Activated T-helper 2 cell treated with anti-CD3 and anti-CD28 coated beads, Interferon-gamma antibody, Interleukin-2, Interleukin-4, amounts not matched to agents 10 μg/mL and 5 μg/mL and 100 μg/mL, durations not matched to agents 14 hours and 24 hours and 36 hours (primary cell): ENCODE measurements around the gene TM2D3. TPM values are rescaled to one million over a fixed set of nuclear protein-coding genes. Genes with fewer than 3 reads are reported as not detected.
"Not testable (repeated sequence)": the region's sequence is repeated elsewhere in the genome, so short reads cannot be mapped to it uniquely, and the experiment has no call there.

Source experiments
- DNase-seq: peaks from one replicate; pipeline ENCODE4 v3.0.0; 2021; ENCODE audit warnings: low spot score
- H3K27ac Mint-ChIP-seq: one replicate; pipeline ENCODE4 v1.8.0; 2021; ENCODE audit warnings: mixed read lengths
- H3K27me3 Mint-ChIP-seq: one replicate; pipeline ENCODE4 v1.8.0; 2021; ENCODE audit warnings: low read depth, mixed read lengths
- H3K36me3 Mint-ChIP-seq: one replicate; pipeline ENCODE4 v1.8.0; 2021; ENCODE audit warnings: low read depth, mixed read lengths
- H3K4me1 Mint-ChIP-seq: one replicate; pipeline ENCODE4 v1.8.0; 2021; ENCODE audit warnings: low read depth, mixed read lengths
- H3K4me3 Mint-ChIP-seq: one replicate; pipeline ENCODE4 v1.8.0; 2021; ENCODE audit warnings: low read depth, mild to moderate bottlenecking, moderate library complexity, mixed read lengths
- H3K9me3 Mint-ChIP-seq: one replicate; pipeline ENCODE4 v1.8.0; 2021; ENCODE audit warnings: mixed read lengths
- intact Hi-C: fragments of 100-400 bp; cut with micrococcal nuclease; formaldehyde crosslinking; loops from one replicate; pipeline ENCODE4 v1.15.1; 2023
- total RNA-seq: library from RNA; stranded (reverse); gene quantifications from 2 replicates; pipeline ENCODE4 v1.2.3, GENCODE V29; 2022

The TM2D3 gene
- total RNA-seq, 1 donor from 2014 or later, result 42.6 TPM

DNA sequence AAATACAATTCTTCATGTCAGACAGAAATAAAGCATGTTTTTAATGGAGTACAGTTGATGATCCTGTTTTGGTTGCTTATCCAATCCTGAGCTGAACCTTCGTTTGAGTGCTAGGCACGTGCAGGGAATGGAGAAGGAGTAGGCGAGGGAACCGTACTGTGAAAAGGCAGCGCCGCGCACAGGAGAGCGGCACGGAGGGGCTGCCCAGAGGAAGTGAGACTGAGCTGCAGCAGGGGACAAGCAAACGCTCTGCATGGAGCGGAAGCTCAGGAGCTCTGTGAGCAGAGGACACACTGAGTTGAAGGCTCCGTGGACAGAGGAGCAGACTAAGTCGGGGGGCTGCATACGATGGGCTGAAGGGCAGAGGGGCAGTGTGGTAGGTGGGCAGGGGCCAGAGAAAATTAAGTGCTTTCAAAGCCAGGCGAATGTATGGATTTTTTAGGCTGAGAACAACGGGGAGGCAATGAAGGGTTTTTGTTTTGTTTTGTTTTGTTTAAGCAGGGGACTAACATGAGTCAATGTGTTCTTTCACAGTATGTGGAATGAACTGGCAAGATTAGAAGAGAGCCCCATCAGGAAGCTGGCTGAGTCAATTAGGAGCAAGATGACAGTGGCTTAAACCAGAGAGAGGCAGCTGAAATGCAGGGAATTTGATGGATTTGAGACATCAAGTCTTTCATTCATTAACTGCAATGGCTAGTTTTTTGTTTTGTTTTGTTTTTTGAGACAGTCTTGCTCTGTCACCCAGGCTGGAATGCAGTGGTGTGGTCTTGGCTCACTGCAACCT, 23.8 kb upstream of the TM2D3 start:
- H3K9me3 Mint-ChIP-seq, result no peaks in the 10 kb centered on the region
- peaks cover 63% of the 10 kb centered on the region for H3K36me3 Mint-ChIP-seq
- H3K27me3 Mint-ChIP-seq, result no peaks in the 10 kb centered on the region
- no peak overlapping the region for H3K27ac Mint-ChIP-seq
- DNase-seq, result no peak
- H3K4me1 Mint-ChIP-seq, result peaks cover 5% of the 10 kb centered on the region
- intact Hi-C loops, result no loop called here
- no peak overlapping the region for H3K4me3 Mint-ChIP-seq

DNA sequence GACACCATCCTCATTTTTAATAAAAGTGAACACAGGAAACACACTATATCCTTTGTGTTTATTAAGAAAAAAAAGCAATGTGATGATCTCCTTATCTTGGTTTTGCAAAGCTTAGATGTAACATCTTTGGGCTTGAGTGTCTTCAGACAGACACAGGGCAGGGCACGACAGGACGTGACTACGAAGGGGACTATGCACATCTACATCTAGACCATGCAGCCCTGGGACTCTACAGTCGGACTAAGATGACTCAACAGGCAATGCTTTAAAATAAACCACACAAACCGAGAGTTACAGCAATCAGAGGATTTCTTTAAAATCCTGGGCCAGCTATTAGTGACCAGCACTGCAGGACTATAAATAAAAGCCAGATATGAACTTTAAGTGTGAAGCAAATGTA, 22.8 kb upstream of the TM2D3 start:
- DNase-seq, result no peak
- H3K27me3 Mint-ChIP-seq, result no peaks in the 10 kb centered on the region
- H3K9me3 Mint-ChIP-seq, result no peaks in the 10 kb centered on the region
- H3K36me3 Mint-ChIP-seq, result peaks cover 67% of the 10 kb centered on the region
- no peak overlapping the region for H3K4me3 Mint-ChIP-seq
- peaks cover 3% of the 10 kb centered on the region for H3K4me1 Mint-ChIP-seq
- intact Hi-C loops, result no loop called here
- H3K27ac Mint-ChIP-seq, result no peak overlapping the region

DNA sequence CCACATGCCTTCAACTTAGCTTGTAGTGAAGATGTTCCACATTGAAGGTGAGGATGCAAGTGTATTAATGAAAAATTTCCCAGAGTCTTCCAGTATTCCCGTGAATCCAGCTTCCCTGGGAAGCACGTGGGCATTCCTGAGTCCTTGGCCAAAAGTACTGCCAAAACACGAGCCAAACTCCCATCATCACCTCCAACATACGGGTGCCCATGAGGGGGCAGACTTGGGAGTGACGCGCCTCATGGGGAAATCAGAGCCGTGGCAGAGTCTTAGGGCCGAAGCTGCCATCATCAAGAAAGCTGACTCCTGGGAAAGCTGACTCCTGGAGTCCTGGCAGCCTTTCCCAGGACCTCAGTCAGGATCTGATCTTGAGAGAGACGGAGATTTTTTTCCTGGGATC, 20.1 kb upstream of the TM2D3 start:
- no peak for DNase-seq
- Mint-ChIP-seq H3K4me1 (peaks cover 3% of the 10 kb centered on the region), H3K27ac (no peak overlapping the region), H3K4me3 (no peak overlapping the region), H3K27me3 (no peaks in the 10 kb centered on the region), H3K9me3 (no peaks in the 10 kb centered on the region), H3K36me3 (peaks cover 66% of the 10 kb centered on the region)
- intact Hi-C loops, result no loop called here

DNA sequence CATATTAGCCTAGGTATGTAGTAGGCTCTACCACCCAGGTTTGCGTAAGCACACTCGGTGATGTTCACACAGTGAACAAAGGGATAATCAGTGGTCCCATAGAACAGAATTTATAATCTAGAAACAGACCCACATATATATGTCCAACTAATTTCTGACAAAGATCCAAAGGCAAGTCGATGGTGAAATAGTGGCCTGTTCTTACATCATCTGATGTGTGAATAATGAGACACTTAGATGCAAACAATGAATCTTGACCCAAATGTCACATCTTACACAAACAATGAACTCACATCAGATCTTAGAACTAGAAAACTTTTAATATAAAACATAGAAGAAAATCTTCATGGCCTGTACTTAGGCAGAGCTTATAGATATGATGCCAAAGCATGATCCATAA, 17.6 kb upstream of the TM2D3 start:
- intact Hi-C loops, result no loop called here
- H3K36me3 Mint-ChIP-seq, result peaks cover 65% of the 10 kb centered on the region
- no peak overlapping the region for H3K27ac Mint-ChIP-seq

DNA sequence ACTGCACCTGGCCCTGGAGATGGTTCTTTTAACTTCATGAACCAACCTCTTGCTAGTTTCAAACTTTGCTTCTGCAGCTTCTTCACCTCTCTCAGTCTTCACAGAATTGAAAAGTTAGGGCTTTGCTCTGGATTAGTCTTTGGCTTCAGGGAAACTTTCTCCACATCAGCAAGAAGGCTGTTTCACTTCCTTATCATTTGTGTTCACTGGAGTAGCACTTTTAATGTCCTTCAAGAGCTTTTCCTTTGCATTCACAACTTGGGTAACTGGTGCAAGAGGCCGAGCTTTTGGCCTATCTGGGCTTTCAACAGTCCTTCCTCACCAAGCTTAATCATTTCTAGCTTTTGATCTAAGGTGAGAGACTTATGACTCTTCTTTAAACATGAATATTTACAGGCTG, 15.7 kb upstream of the TM2D3 start:
- H3K27ac Mint-ChIP-seq, result no peak overlapping the region

More for the DNA sequence above, 17.6 kb upstream of the TM2D3 start:
- no peaks in the 10 kb centered on the region for H3K27me3 Mint-ChIP-seq
- DNase-seq, result no peak
- no peaks in the 10 kb centered on the region for H3K9me3 Mint-ChIP-seq
- H3K4me1 Mint-ChIP-seq, result peaks cover 3% of the 10 kb centered on the region
- H3K4me3 Mint-ChIP-seq, result no peak overlapping the region

DNA sequence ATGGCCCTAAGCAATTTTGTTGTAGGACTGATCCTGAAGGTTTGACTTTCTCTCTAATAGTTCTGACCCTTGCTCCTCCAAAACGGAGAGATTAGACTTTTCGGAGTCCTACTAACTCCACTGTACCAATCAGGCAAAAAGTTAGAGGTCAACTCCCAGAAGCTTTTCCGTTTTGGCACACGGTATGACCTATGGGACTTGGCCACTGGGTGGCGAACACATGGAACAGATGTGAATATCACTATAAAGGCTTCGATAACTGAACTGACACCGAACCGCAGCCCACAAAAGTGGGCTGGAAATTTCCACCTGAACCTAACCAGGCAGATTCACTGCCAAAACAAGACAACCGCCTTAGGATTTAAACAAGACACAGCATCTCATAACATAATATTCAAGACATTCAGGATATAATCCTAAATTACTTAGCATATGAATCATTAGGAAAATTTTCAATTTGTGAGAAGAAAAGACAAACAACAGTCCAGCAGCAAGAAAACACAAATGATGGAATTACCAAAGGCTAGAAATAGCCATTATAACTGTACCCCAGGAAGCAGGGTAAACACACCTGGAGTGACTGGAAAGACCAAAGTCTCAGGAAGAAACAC, 12.2 kb upstream of the TM2D3 start:
- H3K36me3 Mint-ChIP-seq, result peaks cover 22% of the 10 kb centered on the region
- intact Hi-C loops, result no loop called here
- H3K4me3 Mint-ChIP-seq, result no peak overlapping the region
- no peaks in the 10 kb centered on the region for H3K27me3 Mint-ChIP-seq
- no peak overlapping the region for H3K27ac Mint-ChIP-seq
- H3K9me3 Mint-ChIP-seq, result no peaks in the 10 kb centered on the region
- DNase-seq, result no peak
- peaks cover 7% of the 10 kb centered on the region for H3K4me1 Mint-ChIP-seq

More for the DNA sequence above, 15.7 kb upstream of the TM2D3 start:
- DNase-seq, result no peak
- no peak overlapping the region for H3K4me3 Mint-ChIP-seq
- no peaks in the 10 kb centered on the region for H3K27me3 Mint-ChIP-seq
- peaks cover 7% of the 10 kb centered on the region for H3K4me1 Mint-ChIP-seq
- H3K36me3 Mint-ChIP-seq, result peaks cover 47% of the 10 kb centered on the region
- intact Hi-C loops, result no loop called here
- no peaks in the 10 kb centered on the region for H3K9me3 Mint-ChIP-seq

DNA sequence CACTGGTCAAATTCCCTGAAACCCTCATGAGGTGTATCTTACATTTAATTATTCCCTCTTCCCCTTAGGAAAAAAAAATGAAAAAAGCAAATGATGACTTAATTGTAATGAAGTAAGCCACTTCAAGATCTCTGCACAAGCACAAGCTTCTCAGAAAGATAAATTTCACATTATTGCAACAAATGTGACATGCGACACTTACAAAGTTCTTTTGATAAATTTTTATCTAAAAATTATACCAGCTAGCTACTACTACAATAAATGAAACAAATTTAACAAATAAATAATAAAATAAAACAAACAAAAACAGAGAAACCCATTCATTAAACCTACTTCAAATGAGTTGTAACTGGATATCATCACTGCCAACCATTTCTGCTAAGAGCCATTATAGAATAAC, 10.0 kb upstream of the TM2D3 start:
- intact Hi-C loops, result no loop called here
- H3K27ac Mint-ChIP-seq, result no peak overlapping the region
- no peaks in the 10 kb centered on the region for H3K9me3 Mint-ChIP-seq

DNA sequence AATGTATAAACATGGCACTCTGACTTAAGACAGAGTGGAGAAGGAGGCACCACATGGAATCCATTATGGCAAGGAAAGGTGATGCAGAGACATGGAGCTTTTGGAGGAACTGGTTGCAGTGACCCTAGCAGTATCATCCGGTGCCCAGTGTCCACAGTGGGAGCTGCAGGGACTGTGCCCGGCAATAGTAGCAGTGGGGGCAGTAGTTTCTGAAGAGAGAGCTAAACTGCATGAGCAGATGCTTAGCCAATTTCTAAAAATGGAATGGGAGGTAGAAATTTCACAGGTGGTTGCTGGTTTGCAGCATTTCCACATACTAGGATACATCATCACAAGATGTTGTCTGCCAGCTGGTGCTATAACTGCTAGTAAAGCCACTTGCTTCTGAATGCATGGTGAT, 7.8 kb upstream of the TM2D3 start:
- H3K4me3 Mint-ChIP-seq, result no peak overlapping the region

More for the DNA sequence above, 10.0 kb upstream of the TM2D3 start:
- H3K36me3 Mint-ChIP-seq, result peaks cover 10% of the 10 kb centered on the region
- no peak overlapping the region for H3K4me3 Mint-ChIP-seq
- no peaks in the 10 kb centered on the region for H3K27me3 Mint-ChIP-seq
- no peak for DNase-seq
- peaks cover 7% of the 10 kb centered on the region for H3K4me1 Mint-ChIP-seq

DNA sequence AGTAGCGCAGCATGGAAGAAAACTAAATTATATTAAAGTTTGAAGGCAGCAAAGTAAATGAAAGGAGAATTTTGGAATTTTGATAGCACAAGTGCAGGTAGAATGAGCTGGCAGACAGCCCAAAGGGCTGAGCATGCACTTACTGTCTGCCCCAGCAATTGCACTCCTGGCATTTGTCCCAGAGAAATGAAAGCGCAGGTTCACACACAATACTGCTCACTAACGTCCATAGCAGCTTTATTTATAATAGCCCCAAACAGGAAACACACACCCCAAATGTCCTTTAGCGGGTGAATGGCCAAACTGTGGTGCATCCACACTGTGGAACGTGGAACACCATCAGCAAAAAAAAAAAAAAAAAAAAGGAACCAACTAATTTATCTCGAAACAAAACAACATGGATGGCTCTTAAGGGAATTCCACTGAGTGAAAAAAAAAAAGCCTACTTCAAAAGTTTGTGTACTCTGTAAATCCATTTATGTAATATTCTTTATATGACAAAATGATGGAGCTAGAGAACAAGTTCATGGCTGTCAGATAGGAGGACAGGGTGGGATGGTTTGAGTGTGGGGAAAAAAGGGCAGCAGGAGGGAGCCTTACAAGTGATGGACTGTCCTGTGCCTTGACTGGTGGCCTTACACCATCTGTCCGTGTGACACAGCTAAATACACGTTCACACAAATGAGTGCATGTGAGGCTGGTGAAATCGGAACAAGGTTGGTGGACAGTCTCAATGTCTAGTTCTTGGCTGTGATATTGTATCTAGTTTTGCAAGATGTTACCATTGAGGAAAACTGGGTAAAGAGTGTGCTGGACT, 6.0 kb upstream of the TM2D3 start:
- no peak for DNase-seq
- Mint-ChIP-seq H3K4me1 (peaks cover 10% of the 10 kb centered on the region), H3K9me3 (no peaks in the 10 kb centered on the region), H3K27ac (no peak overlapping the region), H3K36me3 (peaks cover 19% of the 10 kb centered on the region), H3K4me3 (no peak overlapping the region), H3K27me3 (no peaks in the 10 kb centered on the region)
- intact Hi-C loops, result no loop called here

More for the DNA sequence above, 7.8 kb upstream of the TM2D3 start:
- intact Hi-C loops, result no loop called here
- no peak overlapping the region for H3K27ac Mint-ChIP-seq
- no peak for DNase-seq
- no peaks in the 10 kb centered on the region for H3K9me3 Mint-ChIP-seq
- H3K36me3 Mint-ChIP-seq, result peaks cover 6% of the 10 kb centered on the region
- H3K4me1 Mint-ChIP-seq, result peaks cover 5% of the 10 kb centered on the region
- H3K27me3 Mint-ChIP-seq, result no peaks in the 10 kb centered on the region

DNA sequence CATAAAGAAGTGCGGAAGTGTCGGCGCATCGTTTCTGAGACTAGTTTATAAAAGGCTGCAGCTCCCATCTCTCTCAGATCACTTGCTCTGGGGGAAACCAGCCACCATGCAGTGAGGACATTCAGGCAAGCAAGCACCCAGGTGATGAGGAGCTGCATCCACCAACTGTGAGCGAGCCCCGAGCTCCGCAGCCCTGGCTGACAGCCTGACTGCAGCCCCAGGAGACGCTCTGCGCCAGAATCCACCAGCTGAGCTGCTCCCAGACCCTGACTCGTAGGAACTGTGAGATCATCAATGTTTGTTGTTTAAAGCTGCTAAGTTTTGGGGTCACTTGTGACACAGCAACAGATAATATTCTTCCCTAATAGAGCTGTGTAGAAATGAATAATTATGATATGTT, 5.0 kb upstream of the TM2D3 start:
- no peak overlapping the region for H3K4me3 Mint-ChIP-seq
- H3K9me3 Mint-ChIP-seq, result no peaks in the 10 kb centered on the region
- H3K27ac Mint-ChIP-seq, result no peak overlapping the region
- no peaks in the 10 kb centered on the region for H3K27me3 Mint-ChIP-seq
- H3K4me1 Mint-ChIP-seq, result peaks cover 10% of the 10 kb centered on the region
- H3K36me3 Mint-ChIP-seq, result peaks cover 19% of the 10 kb centered on the region
- DNase-seq, result no peak
- intact Hi-C loops, result no loop called here

DNA sequence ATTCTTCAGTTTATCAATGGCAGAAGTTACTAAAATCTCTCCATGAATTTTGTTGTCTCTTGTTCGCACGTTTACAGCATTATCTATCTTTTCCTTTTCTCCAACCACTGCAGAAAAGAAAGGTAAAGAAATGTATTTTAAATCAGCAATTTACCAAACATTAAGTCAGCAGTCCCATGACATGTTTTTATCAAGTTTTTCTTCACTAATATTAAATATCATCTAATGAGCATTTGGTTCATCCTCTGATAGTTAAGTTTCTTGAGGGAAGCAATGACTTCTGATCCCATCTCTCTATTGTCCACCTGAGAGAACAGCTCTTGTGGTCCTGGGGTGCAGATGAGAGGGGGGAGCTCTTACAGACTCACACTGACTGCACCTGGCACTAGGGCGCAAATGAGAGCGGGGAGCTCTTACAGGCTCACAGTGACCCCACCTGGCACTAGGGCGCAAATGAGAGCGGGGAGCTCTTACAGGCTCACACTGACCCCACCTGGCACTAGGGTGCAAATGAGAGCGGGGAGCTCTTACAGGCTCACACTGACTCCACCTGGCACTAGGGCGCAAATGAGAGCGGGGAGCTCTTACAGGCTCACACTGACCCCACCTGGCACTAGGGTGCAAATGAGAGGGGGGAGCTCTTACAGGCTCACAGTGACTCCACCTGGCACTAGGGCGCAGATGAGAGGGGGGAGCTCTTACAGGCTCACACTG, 2.6 kb upstream of the TM2D3 start:
- H3K4me3 Mint-ChIP-seq, result peak overlapping the region; percentile 28
- intact Hi-C loops, result loop anchor here (5.0 kb wide), 2 partner anchors 38 to 1052 kb away; partner anchors contain the start of genes ASB7 and LINS1
- H3K27me3 Mint-ChIP-seq, DNase-seq, H3K27ac Mint-ChIP-seq, H3K9me3 Mint-ChIP-seq: not testable (repeated sequence)
- H3K4me1 Mint-ChIP-seq, result peaks cover 23% of the 10 kb centered on the region
- H3K36me3 Mint-ChIP-seq, result peaks cover 22% of the 10 kb centered on the region

DNA sequence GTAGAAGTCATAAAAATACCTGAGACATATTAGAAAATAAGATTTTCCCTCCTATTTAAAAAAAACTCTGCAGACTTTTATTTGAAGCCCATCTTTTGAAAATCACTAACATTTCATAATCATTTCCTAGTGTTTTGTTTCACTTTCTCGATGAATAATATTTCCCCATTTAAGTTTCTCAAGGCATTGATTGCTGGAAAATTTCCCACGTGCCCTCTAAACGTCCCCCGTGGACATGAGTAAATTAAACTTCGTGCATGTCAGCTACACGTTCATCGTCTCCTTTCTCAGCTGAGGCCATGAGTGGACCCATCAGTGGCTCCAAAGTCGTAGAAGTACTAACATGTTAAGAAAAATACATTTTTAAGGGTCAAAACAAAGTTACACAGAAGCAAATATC, 2.0 kb upstream of the TM2D3 start:
- peaks cover 27% of the 10 kb centered on the region for H3K36me3 Mint-ChIP-seq
- no peaks in the 10 kb centered on the region for H3K9me3 Mint-ChIP-seq
- H3K27me3 Mint-ChIP-seq, result no peaks in the 10 kb centered on the region
- no peak overlapping the region for H3K27ac Mint-ChIP-seq
- peak overlapping the region; percentile 28 for H3K4me3 Mint-ChIP-seq
- intact Hi-C loops, result loop anchor here (5.0 kb wide), 2 partner anchors 38 to 1052 kb away; partner anchors contain the start of genes ASB7 and LINS1
- DNase-seq, result no peak
- peaks cover 28% of the 10 kb centered on the region for H3K4me1 Mint-ChIP-seq
